Activated gamma-delta T cell treated with anti-CD3 and anti-CD28 coated beads, Interleukin-2, amount 50 U/mL, for 16 hours (primary cell): Measurements from ENCODE around the gene PDHB.
A peak's percentile ranks its signal among the peaks of the same experiment; 100 is the strongest.
"Not testable (repeated sequence)": the region's sequence is repeated elsewhere in the genome, so short reads cannot be mapped to it uniquely, and the experiment has no call there.

Source experiments
- DNase-seq: peaks from one replicate; pipeline ENCODE4 v3.0.0-alpha.2; 2020; ENCODE audit warnings: low read depth

PDHB gene

DNA sequence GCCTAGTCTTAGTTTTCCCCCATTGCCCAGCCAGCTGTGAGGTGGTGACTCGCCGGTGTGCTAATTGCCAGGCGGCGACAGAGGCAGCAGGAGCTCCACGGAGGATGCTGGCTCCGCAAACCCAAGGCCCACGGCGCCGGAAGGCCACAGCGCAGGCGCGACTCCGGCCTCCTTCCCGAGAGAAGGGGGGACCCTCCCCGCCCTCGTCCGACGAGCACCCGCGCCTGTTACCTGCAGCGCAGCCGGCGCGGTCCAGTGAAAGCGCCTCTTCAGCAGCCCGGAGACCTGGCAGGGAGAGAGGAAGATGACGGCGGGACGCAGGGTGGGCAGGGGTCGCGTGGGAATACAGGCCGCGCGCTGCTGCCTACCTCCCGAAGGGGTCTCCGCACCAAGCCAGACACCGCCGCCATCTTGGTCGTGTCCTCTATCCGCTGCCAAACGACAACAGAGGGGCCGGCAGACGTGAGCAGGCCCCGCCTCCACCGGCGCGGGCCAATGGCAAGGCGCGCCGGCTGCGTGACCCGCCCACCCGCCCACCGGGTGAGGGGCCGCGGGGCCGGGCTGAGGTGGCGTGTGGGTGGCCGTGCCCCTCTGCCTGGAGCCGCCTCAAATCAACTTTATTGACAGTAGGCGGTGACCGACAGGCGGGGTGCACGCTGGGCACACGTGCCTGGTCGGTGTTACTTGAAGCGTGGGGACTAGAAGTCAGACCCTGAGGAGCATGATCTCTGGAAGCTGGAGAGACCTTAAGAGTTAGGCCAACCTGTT is at the start of gene PDHB:
TSS of gene PDHB (minus strand) at position 433 of the 768 bp plus-strand sequence. CDS start at position 410, 23 bp downstream.
- peak; percentile 83 for DNase-seq

DNA sequence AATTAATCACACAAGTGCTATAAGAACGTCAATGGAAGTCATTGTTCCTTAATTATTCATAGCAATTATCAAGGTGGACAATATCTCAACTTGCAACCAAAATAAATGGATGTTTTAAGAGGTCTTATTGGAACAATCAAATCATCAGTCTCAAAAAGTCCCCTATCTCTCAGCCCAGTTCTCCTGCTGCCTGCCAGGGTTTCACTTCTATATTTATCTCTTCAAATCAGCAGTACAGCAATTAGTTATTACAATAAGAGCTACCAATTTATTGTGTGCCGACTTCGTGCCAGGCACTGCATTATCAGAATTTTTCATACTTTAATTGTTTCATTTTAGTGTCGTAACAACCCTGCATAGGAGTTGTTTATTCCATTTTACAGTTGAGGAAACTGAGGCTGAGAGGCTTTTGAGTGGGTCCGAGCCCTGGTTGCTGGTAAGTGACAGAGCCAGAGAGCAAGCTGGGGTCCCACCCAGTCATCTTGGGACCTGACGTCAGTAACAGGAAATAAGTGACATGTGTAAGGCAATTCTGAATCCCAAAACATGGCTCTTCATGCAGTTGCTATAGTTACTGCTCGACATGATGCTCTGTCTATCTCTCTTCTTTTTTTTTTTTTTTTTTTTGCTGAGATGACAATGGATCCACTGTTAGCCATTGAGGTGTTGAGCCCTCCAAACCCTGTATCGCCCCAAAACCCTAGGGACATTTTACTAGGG is 49.4 kb upstream of the PDHB start:
- no peak for DNase-seq

DNA sequence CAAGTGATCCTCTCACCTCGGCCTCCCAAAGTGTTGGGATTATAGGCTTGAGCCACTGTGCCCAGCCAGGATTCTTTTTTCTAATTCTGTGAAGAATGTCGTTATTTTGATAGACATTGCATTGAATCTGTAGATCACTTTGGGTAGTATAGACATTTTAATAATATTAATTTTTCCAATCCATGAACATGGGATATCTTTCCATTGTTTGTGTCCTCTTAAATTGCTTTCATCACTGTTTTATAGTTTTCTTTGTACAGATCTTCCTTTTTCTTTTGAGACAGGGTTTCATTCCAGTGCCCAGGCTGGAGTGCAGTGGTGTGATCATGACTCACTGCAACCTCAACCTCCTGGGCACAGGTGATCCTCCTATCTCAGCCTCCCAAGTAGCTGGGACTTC is 46.7 kb upstream of the PDHB start:
- no peak for DNase-seq

DNA sequence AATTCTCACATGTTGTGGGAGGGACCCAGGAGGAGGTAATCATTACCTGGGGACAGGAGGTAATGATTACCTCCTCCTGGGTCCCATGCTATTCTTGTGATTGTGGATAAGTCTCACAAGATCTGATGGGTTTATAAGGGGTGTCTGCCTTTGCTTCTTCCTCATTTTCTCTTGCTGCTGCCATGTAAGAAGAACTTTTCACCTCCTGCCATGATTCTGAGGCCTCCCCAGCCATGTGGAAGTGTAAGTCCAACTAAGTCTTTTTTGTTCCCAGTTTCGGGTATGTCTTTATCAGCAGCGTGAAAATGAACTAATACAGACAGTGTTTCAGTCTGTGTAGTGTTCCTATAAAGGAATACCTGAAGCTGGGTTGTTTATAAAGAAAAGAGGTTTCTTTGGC is 45.1 kb upstream of the PDHB start:
- DNase-seq: no peak

DNA sequence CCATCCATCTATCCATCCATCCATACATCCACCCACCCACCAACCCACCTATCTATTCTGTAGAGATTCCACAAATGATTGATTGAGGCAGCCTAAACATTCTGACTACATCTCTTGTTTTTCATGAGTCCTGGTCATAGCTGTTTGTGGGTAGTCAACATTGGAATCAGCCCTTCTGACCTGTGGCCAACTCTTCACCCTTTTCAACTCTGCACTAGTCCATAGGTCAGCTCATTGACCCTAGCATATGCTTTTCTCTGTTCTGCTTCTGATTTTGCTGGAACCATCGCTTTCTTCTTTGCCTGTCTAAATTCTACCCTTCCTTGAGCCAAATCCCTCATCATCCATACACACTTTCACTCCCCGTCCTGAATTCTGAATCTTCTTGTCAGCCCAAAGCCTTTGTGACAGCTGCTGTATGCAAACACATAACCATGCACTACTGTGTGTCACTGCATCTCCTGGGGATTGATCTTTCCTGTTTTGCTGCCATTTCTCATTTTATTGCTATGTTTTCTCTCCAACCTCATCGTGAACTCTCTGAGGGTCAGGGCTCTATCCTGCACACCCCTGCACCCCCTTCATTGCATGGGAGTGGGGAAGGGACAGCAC is 41.4 kb upstream of the PDHB start:
- no peak for DNase-seq

DNA sequence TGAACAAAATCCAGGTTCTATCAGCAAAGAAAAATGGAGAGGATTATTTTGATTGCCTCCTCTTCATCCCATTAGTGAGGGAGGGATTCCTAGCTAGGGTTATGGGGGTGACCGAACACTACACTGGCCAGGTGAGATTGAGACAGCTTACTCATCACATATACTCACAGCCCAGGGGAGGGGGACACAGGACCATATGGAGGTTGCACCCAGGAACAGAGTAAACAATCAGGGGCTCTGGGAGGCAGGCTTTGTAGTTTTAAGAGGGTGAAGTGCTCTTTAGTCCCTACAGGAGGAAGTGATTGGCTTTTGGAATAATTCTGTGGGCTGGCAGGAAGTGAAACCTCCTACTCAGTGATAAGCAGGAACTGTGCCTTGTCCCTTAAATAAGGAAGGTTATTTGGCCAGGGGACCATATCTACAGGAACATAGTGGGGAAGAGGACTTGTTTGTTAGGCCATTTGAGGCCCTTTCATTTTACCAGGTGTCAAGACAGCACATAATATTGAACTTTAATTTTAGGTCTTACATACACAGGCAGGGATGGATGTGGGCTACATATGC is 40.8 kb upstream of the PDHB start:
- no peak for DNase-seq

DNA sequence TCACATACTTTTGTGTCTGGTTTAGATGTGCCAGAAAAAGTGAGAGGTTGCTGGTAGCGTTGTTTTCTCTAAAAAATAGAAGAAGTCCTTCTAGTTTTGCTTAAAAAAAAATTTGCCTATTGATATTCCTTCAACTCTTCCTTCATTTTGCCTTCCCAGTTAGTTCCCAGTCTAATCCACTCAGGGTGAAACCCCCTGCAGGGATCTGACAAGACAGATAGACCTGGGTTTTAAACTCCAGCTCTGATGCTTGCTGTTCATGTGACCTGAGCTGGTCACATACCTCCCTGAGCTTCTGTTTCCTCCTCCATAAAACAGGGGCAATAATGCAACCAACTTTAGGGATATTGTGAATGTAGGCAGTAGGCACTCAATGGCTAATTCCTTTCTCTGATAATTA is 39.6 kb upstream of the PDHB start:
- no peak for DNase-seq

DNA sequence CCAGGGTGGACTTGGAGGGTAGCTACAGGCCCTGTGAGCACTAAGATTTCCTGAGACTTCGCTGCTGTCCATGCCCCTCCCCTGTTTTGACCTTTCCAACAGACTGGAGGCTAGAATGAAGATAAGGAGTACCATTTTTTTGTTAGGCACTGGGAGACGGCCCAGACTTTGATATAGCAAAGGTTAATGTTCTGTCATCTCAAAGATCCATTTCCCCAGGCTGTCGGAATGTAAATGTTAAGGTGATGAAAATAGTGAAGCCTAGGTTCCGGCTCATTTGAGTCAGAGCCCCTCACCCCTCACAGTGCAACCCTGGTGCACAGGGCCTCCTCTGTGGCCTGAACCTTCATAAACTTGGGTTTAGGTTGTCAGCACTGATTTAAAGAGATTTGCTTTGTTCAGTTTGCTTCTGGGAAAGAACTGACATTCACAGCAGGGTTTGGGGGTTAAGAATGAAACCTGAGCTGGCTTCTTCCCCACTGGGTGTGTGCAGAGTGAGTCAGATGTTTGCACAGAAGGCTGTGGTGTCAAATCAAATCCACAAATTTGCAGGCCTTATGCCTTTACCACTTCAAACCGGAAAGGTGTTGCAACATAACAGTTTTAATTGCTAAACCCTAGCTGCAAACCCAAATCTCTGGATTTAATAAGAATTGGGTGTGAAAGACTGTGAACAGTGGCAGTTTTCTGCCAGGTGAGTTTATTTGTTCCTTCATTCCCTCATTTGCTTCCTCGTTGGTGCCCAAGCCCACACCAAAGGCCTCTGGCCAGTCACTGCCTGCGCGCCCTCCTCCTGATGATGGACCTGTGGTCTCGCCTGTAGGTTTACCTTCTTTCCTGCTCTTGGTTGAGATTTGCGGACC is 37.6 kb upstream of the PDHB start:
- peak; percentile 33 for DNase-seq

DNA sequence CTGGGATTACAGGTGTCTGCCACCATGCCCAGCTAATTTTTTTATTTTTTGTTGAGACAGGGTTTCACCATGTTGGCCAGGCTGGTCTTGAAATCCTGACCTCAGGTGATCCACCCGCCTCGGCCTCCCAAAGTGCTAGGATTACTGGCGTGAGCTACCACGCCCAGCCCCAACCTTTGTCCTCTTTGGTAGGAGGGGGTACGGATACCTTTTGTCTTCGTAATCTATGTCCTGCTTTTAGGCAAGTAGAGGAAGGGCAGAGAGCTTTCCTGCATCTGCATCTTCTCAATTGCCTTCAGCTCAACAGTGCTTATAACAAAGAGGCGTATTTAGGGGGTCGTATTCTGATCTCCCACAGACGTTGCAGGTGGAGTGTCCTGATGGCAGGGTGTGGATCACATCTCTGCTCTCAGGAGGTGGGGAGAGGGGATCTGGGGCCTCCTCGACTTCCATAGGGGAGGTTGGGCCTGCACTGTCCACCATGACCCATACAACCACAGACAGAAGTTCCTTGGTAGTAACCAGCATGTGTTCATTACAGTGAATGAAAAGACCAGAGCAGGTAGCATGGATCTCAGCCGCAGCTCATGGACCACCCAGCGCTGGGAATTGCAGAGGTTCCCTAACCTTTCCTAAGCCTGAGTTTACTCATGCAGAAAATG is 36.9 kb upstream of the PDHB start:
- DNase-seq: no peak

DNA sequence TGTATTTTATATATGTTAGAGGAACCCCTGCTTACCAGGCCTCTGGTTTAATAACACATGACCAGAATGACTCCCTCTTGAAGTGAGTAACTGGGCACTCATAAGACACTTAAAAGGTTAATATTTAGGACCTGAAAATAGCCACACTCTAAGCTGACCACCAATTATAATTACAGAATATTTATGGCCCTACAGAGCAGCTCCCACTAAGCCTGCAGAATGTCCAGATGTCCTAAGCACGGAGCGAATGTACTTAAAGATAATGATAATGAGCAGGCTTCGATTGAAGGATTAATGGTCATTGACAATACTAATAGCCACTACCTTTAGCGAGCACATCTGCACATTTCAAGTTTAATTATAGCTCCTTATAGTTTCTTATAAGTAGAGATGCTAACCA is 35.5 kb upstream of the PDHB start:
- no peak for DNase-seq

DNA sequence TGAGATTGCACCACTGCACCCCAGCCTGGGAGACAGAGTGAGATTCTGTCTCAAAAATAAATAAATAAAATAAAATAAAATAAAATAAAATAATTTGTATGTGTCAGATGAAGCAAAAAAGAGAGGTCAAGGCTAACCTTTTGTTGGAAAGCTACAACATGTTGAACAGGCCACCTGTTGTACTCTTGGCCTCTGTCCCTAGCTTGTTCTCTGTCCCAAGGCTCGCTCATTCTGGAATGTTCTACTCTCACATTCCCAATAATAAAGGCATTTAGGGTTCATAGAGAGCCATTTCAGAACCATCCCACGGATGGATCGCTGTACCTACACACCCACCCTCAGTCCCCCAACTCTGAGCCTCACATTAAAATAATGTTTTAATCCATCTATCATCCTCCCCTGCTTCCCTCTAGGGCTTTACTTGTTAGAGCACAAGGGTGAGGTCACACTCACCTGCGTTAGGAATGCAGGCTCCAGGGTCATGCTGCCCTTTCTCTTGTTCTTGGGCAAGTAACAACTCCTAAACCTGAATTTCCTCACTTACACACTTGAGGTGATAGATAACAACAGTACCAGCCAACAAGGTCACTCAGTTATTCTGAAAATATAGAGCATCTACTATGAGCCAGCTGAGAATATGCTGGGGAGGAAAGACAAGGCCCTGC is 33.4 kb upstream of the PDHB start:
- DNase-seq: no peak

DNA sequence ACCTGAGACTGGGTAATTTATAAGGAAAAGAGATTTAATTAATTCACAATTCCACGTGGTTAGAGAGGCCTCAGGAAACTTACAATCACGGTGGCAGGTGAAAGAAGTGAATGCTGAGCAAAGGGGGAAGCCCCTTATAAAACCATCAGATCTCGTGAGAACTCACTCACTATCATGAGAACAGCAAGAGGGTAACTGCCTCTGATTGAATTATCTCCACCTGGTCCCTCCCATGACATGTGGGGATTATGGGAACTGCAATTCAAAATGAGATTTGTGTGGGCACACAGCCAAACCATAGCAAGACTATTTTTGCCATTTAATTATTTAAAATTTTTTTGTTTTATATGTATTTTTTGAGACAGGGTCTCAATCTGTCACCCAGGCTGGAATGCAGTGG is 31.2 kb upstream of the PDHB start:
- no peak for DNase-seq

DNA sequence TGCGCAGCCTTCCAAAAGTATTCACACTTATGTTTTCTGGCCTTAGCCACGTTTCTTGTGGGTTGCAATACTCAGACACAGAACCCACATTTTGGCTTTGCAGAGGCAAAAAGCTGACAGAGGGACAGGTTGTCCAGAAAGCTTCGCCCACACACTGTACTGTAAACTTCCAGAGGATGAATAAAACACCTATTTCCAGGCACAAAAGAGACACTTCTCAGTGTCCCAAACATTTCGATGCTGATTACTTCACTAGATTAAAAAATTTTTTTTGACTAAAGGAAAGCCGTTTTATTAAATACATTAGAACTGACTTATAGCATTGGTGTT is 30.3 kb upstream of the PDHB start:
- no peak for DNase-seq

DNA sequence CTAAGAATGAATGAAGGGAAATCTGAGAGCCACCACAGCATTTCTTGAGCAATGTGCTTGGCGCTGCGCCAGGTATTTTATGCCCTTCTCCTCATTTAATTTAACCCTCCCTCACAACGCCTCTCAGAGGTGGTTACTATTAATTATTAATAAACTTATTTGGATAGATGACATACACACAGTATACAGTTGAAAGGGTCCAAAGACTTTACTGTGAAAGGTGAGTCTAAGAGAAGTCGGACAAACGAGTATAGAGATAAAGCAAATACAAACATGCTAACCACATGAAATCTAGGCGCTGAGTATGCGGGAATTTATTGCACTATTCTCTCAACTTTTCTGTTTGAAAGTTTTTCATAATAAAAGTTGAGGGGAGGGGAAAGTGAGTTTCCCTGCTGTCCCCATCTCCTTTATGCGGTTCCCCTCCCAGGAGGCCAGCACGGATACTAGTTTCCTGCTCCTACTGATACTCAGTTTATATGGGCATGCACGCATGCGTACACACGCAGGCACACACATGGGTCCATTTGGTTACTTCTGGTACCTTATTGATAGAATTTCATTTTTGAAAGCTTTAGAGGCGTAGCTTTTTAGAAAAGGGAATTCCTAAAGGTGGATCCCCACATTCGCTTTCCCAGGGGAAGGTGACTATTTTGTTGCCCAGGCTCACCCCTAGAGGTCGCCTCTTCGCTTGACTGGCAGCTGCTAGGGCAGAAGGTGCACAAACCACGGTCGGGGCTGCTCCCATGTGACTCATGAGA is 29.7 kb upstream of the PDHB start:
- DNase-seq: peak; percentile 65

DNA sequence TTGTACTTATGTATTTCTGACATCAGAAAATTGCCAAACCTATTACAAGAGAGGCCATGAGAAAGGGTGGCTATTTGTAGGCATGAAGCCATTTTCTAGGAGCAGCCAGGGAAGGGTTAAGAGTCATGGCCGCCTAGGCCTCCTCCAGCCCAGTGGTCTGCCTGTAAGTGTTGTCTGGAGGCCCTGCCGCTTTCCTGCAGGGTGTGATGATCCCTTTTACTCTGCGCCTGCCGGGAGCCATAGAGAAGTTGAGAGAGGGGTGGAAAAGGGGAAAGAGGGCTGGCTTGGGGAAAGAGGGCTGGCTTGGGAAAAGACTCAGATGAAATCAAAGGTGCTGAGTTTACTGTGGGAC is 29.2 kb upstream of the PDHB start:
- DNase-seq: no peak

DNA sequence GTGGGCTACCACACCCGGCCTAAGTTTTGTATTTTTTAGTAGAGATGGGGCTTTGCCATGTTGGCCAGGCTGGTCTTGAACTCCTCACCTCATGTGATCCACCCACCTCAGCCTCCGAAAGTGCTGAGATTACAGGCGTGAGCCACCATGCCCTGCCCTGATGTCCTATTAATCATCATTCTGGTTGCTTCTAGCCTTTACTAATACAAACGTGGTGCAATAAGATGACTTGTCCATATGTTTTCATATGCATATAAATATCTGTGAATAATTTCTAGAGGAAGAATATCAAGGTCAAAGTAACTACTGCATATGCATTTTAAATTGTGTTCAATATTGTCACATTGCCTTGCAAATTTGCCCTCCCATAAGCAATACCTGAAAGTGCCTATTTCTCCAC is 25.5 kb upstream of the PDHB start:
- no peak for DNase-seq

DNA sequence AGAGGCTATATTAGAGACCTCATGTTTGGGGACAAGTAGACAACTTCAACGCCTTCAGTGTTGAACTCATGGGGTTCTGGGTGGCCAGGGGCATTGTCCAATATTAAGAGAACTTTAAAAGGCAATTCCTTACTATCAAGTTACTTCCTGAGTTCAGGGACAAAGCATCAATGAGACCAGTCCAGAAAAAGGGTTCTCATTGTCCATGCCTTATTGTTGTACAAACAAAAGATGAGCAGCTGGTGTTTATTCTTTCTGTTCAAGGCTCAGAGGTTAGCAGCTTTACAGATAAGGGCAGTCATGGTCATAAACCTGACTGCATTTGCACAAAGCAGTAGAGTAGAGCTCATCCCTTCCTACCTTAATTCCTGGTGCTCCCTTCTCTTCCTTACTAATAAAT is 18.5 kb upstream of the PDHB start:
- DNase-seq: no peak

DNA sequence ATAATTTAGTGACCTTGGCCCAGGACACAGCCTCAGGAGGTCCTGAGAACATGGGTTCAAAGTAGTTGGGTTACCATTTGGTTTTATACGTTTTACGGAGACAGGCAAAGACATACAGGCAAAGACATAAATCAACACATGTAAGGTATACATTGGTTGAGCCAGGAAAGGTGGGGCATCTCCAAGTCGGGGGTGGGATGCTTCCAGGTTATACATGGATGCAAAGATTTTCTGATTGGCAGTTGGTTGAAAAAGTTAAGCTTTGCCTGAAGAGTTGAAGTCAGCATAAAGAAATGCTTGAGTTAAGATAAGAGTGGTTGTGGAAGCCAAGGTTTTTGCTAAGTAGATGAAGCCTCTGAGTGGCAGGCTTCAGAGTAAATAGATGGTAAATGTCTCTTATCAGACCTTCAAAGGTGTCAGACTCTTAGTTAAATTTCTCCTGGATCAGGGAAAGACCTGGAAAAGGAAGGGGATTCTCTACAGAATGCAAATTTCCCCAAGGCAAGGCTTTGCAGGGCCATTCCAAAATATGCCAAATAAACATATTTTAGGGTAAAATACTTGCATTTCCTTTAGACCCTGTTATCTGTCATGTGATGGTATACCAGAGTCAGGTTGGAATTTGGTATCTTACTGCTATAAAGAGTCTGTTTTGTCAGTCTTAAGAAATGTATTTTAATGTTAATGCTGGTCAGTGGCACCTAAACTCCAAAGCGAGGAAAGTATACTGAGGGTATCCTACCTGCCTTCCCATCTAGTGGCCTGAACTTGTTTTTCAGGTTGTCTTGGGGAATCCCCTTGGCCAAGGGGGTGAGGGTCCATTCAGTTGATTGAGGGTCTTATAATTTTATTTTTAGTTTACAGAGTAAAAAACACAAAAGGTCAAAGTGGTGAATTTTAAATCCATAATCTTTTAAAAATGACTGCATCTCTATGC is 8.2 kb upstream of the PDHB start:
- no peak for DNase-seq

DNA sequence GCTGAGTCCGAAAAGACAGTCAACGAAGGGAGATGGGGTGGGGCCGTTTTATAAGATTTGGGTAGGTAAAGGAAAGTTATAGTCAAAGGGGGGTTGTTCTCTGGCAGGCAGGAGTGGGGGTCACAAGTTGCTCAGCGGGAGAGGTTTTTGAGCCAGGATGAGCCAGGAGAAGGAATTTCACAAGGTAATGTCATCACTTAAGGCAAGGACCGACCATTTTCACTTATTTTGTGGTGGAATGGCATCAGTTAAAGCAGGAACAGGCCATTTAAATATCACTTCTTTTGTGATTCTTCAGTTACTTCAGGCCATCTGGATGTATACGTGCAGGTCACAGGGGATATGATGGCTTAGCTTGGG is 7.3 kb upstream of the PDHB start:
- not testable (repeated sequence) for DNase-seq
